K562 (cell line): ENCODE results near the gene ARL14EPL. TPM values are rescaled to one million over a fixed set of nuclear protein-coding genes. Genes with fewer than 3 reads are reported as not detected.

Experiments used
- CREB1 ChIP-seq, 2 experiments: sonication (generic) in 1 of 2; formaldehyde crosslinking in 1 of 2; IDR thresholded peaks; 2 replicates each; pipeline versions ENCODE4 v1.6.1 to v1.8.0; 2012 to 2022; ENCODE audit warnings: inconsistent platforms in 1 of 2, mild to moderate bottlenecking in 1 of 2, missing genetic modification reagents in 1 of 2, moderate library complexity in 1 of 2
- FOXM1 ChIP-seq, 2 experiments: fragments of 450-650 bp in 1 of 2; sonication (generic) in 1 of 2; formaldehyde crosslinking in 1 of 2; IDR thresholded peaks; 2 replicates each; pipeline versions ENCODE4 v1.6.1 to v1.9.0; 2017 to 2022; ENCODE audit warnings: low read depth in 2 of 2, mild to moderate bottlenecking in 2 of 2, missing genetic modification reagents in 1 of 2, moderate library complexity in 1 of 2
- MGA ChIP-seq: fragments of 450-650 bp; IDR thresholded peaks from 2 replicates; pipeline ENCODE4 v1.6.1; 2016; ENCODE audit warnings: mild to moderate bottlenecking, moderate library complexity
- MYC ChIP-seq, 2 experiments: fragments of 250-450 bp in 1 of 2; sonication (Bioruptor Pico) in 1 of 2; IDR thresholded peaks; 2 replicates each; pipeline versions ENCODE4 v1.5.1 to v1.6.1; 2012 to 2021; ENCODE audit warnings: low read depth in 2 of 2, borderline replicate concordance in 1 of 2, improper control_type of control experiment in 1 of 2, low read length in 1 of 2, mild to moderate bottlenecking in 1 of 2, moderate library complexity in 1 of 2
- MYNN ChIP-seq, 2 experiments: sonication (generic); formaldehyde crosslinking in 1 of 2; IDR thresholded peaks; 2 replicates each; pipeline versions ENCODE4 v1.5.0 to v1.6.1; 2016 to 2020; ENCODE audit warnings: antibody characterized with exemption in 1 of 2, missing genetic modification reagents in 1 of 2
- NFXL1 ChIP-seq: fragments of 450-650 bp; formaldehyde crosslinking; IDR thresholded peaks from 2 replicates; pipeline ENCODE4 v1.4.0; 2021; ENCODE audit warnings: mild to moderate bottlenecking
- RFX5 ChIP-seq: IDR thresholded peaks from 2 replicates; pipeline ENCODE4 v1.6.1; 2011; ENCODE audit warnings: low read depth, mild to moderate bottlenecking, improper control_type of control experiment, low read length
- TAF7 ChIP-seq: fragments of 450-650 bp; IDR thresholded peaks from 2 replicates; pipeline ENCODE4 v1.6.1; 2016; ENCODE audit warnings: missing genetic modification characterization, missing compliant biosample characterization
- polyA plus RNA-seq, 8 experiments: library from polyadenylated mRNA; depleted of rRNA in 4 of 8; stranded (reverse) in 5 of 8; unstranded in 3 of 8; fragments of >200 nt; fragmentation: Nextera tagmentation in 2 of 8; fragmentation: Illumina TruSeq in 1 of 8; extraction: Ambion mirVana in 2 of 8; extraction: Trizol in 1 of 8; gene quantifications; 2 replicates each; pipeline versions ENCODE4 v1.2.1 to v1.2.3, GENCODE V29; 2011 to 2014; ENCODE audit warnings: inconsistent platforms in 1 of 8, missing spikeins in 1 of 8
- total RNA-seq, 7 experiments: library from RNA; depleted of rRNA in 6 of 7; stranded (reverse); fragments of >200 nt in 6 of 7; fragmentation: Illumina TruSeq in 2 of 7; extraction: Trizol in 2 of 7; gene quantifications; 2 replicates each; pipeline versions ENCODE4 v1.2.1 to v1.2.3, GENCODE V29; 2011 to 2021; ENCODE audit warnings: low replicate concordance in 1 of 7

Gene ARL14EPL
- total and polyA plus RNA-seq, 9 of the 15 experiments (the other 6 are each of a cell fraction or from before 2014, with no cell fraction given): 0.06 to 0.14 (median 0.08) TPM; not detected in 5

- TF ChIP-seq MGA (peak; percentile 82), NFXL1 (CRISPR knock-in tag) (no peak), TAF7 (peak; percentile 57; the same call in 1 of the 2 replicates), CREB1 (IDR thresholded peaks at IDR 0.05) (peak; percentile 58), CREB1 (CRISPR knock-in tag; IDR thresholded peaks at IDR 0.05) (peak; percentile 48), MYC (IDR thresholded peaks at IDR 0.05; ENCODE audit: low read depth, low read length) (peak; percentile 87), MYC (CRISPR knock-in tag; IDR thresholded peaks at IDR 0.05; ENCODE audit: borderline replicate concordance, low read depth) (peak; percentile 60; the same call in 1 of the 2 replicates), MYNN (IDR thresholded peaks at IDR 0.05) (no peak), MYNN (CRISPR knock-in tag; IDR thresholded peaks at IDR 0.05) (no peak), RFX5 (no peak), FOXM1 (IDR thresholded peaks at IDR 0.05; ENCODE audit: low read depth) (no peak), FOXM1 (CRISPR knock-in tag; IDR thresholded peaks at IDR 0.05; ENCODE audit: low read depth) (0 out of 2 replicates have a peak, but pooled peaks have one; percentile 51)
Measured at GRCh38 chr5:116084871-116085715, 52.8 kb downstream of the ARL14EPL start, which contains the start of gene COMMD10 (continued).
